ENCODE data around the gene SPATS2.

- TF ChIP-seq REST (IDR thresholded peaks at IDR 0.05; ENCODE audit: insufficient read depth in 1 of 2, low read depth in 2 of 2, low read length in 1 of 2) (no peak), CTCF (IDR thresholded peaks at IDR 0.05) (no peak)
Observed at GRCh38 chr12:49334226-49334625, 33.0 kb upstream of the SPATS2 start.

Data from Panc1 (cell line).